GM21528 (cell line): Measurements from ENCODE around the gene SRGAP3.

Source experiments
- ATAC-seq: cut with Tn5 transposase; IDR thresholded peaks from one replicate; pipeline ENCODE4 v1.9.1; 2021; ENCODE audit warnings: mild to moderate bottlenecking, moderate library complexity; ENCODE audit not compliant: unreplicated experiment, low FRiP score

The SRGAP3 gene

DNA sequence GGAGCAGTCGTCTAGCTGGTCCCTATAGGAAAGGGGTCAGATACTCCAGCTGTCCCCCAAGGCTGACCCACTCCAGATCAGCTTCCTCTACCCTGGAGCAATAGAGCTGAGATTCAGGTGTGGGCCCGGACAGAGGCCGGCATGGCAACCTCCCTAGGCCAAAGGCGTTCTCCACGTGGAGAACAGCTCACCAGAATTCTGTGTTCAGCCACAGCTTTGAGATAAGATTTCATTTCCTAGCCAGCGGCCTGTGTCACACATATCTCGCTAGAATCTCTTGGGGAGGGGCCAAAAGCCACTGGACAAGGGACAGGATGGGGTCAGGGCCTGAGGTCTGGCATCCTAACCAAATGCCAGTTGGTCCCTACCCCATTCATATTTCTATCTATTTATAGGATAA, 20.1 kb downstream of the SRGAP3 start:
- no peak for ATAC-seq

DNA sequence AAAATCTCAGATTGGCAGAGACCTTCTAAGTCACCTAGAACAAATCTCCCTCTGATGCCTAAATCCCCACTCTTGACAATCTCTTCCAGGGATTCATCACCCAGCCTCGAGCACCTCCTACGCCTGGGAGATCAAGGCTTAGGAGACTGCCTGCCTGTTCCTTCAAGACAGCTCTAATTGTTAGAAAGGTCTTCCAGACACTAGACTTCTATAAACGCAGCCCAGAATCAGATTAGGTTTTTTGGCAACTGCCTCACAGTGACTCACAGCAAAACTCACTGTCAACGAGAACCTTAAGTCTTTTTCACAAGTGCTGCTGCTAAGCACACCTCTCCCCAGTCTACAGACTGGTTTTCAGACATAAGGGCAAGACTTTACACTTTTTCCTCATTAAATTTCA, 23.1 kb downstream of the SRGAP3 start:
- no peak for ATAC-seq

GRCh38 chr3:9225268-9225667, 24.2 kb downstream of the SRGAP3 start:
- no peak for ATAC-seq

DNA sequence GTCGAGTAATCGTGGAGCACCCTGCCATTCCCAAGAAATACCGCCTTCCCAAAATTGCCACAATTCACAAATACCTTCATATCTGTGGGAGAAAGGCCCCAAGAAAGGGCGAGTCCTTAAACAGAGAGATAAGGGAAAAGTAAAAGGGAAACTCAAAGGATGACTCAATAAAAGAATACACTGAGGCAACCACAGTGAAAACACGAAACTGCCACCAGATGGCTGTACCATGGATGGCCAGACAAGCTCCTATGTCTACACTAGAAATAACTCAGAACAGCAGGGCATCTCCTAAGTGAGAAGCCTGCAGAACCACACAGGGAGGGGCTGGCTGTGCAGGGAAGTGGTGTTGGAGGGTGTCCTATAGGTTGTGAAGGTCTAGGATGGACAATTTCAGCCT, 25.0 kb downstream of the SRGAP3 start:
- peak; percentile 92 for ATAC-seq

DNA sequence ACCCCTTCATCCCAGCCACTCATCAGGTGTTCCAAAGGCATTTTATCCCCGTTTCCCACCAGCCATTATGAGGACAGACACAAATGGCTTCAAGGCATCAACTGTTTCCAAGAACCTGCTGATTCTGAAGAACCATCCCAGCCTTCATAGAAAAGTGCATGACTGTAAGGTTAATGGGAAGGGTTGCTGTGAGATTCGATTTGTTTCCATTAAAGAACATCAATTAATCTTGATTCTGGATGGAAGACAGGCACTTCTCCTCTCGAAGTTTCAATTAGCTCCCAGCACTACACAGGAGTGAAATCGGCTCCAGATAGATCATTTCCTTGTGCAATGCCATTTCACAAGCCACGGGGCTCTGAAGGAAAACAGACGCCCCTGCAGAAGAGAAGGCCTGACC, 25.8 kb downstream of the SRGAP3 start:
- no peak for ATAC-seq

GRCh38 chr3:9222956-9223639, 26.3 kb downstream of the SRGAP3 start:
- no peak for ATAC-seq

GRCh38 chr3:9222049-9222448, 27.4 kb downstream of the SRGAP3 start:
- ATAC-seq = no peak

DNA sequence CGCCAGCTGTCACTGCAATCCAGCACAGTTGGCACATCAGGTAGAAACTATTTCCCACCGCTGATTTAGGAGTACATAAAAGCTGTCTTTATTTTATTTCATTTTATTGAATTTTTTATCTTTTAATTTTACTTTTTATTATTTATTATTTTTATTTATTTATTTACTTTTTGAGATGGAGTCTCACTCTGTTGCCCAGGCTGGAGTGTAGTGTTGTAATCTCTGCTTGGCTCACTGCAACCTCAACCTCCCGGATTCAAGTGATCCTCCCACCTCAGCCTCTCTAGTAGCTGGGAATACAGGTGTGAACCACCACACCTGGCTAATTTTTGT, 31.0 kb downstream of the SRGAP3 start:
- ATAC-seq = no peak

DNA sequence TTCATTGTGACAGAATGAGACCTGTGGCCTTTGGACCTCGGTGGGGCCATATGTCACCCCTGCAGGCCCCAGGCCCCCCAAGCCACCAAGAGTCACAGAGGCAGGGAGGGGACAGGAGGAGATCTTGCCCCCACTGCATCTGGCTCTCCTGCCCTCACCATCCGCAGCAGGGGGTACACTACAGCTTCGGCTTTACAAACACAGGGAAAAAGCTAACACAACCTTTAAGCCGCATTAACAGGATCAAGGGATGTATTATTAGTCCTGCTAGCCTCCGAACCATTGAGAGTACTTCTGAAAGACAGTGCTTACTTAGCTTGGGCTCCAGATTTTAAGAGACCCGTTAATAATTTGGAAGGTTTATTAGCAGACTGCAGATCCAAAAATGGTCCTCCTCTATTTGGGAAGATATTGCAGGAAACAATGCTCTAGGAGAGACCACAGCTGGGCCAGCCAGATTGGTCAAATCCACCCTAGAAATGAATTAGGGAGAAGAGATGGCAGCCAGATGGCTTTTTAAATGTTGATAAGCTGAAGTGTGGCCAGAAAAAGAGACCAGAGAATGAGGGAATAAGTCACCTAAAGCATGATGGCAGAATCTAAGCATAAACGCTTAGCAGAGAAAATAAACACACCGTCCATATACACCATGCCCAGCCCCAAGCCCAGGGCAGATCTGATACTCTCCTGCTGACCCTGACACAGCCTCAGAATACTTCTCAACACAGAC, 31.5 kb downstream of the SRGAP3 start:
- ATAC-seq = no peak

DNA sequence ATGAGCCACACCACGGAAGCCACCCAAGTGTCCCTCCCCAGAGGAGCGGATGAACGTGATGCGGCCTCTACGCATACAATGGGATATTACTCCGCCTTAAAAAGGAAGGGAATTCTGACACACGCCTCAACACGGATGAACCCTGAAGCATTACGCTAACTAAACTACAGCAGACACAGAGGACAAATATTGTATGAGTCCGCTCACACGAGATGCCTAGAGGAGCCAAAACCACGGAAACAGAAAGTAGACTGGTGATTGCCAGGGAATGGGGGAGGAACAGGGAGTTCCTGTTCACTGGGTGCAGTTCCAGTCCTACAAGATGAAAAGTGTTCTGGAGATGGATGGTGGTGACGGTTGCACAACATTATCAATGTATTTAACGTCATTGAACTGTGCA, 32.7 kb downstream of the SRGAP3 start:
- ATAC-seq = no peak

DNA sequence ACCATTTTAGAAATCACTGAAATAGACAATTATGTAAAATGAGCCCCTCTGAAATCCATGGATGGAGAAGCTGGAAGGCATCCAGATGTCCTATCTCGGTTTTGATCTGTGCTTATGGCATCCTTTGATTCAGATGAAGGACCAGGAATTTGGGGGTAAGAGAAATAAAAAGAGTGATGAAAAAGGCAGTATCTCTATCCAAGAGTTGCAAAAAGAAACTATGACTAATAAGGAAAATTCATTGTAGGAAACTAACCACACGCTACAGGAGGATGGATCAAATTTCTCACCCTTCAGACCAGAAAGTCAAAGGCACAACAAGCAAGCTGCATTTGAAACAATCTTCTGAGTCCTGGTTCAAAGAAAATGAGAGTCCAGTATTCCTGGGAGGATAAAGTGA, 34.8 kb downstream of the SRGAP3 start:
- ATAC-seq = no peak

DNA sequence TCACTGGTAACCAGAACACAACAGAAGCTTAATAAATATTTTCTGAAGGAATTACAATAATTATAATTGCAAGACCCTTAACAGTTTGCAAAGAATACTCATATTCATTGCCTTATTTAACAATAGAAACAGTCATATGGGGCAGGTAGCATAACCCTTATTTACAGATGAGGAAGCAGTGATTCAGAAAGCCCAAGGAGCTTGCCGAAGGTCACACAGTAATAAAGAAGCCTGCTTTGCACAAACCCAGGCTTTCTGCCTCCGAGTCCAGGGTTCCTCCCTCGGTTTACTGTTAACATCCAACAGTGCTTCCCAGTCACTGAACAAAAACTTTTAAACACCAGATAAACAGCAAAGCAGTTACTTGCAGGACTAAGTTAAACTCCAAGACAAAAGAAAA, 35.3 kb downstream of the SRGAP3 start:
- ATAC-seq = no peak

- no peak for ATAC-seq
Measured at GRCh38 chr3:9213019-9213634, 36.3 kb downstream of the SRGAP3 start.

- no peak for ATAC-seq
Measured at GRCh38 chr3:9211155-9211950, 38.1 kb downstream of the SRGAP3 start.

DNA sequence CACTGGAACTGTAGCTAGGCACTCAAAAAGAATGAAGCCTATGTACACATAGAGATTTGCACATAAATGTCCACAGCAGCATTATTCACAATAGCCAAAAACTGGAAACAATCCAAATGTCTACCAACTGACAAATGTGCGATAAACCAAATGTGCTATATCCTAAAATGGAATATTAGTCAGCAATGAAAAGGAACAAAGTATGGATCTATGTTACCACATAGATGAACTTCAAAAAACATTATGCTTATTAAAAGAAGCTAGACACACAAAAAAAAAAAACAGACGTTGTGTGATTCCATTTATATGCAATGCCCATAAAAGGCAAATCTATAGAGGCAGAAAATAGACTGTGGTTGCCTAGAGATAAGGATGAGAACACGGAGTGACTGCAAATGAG, 39.7 kb downstream of the SRGAP3 start:
- no peak for ATAC-seq

DNA sequence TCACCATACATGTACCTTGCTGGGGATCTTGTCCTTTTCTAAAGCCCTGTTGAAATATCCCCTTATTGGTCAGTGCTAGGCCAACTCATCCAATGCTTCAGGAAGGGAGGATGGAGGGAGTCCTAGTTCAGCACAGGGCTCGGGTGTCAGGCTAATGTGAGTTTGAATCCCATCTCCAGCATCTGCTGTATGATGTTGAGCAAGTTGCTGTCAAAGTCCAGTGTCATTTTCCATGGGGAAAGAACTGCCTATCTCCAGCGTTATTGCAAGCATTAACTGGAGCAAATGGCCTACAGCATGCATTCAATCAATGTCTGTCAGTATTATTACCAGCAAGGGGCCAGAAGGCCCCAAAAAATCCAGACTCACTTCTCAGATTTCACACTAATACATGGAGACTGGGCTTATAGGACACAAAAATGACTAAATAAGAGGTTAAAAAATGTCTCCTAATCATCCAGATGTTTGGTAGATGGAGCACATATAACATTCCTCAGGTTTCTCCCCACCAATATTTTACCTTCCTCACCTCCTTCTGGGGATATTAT, 40.8 kb downstream of the SRGAP3 start:
- no peak for ATAC-seq

DNA sequence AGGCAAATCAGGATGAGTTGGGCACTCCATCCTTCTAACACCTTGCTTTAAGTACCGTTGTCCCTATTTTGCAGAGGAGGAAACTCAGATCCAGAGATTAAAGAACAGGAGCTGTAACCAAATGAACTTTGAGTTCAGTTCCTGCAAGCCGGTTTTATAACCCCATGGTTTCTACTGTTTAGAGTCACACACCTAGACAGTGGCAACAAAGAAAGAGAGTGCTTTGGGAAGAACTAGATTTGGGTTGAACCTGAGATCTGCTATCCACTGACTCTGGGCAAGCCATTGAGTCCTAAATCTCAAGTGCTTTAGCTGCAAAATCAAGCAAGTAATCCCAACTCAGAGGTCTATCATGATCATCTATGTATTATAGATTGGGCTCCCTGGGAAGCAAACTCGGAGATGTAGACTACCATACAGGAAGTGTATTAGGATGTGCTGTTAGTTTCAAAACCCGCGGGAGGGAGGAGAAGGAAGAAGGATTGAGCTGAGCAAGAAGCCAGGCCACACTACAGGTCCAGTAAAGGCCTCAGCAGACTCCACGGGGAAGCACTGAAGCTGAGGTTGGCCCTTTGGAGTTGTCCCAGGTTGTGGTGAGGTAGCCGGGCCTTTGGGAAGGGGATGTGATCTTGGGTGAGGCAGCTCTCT, 42.2 kb downstream of the SRGAP3 start:
- ATAC-seq = no peak

GRCh38 chr3:9206287-9206686, 43.2 kb downstream of the SRGAP3 start:
- no peak for ATAC-seq

DNA sequence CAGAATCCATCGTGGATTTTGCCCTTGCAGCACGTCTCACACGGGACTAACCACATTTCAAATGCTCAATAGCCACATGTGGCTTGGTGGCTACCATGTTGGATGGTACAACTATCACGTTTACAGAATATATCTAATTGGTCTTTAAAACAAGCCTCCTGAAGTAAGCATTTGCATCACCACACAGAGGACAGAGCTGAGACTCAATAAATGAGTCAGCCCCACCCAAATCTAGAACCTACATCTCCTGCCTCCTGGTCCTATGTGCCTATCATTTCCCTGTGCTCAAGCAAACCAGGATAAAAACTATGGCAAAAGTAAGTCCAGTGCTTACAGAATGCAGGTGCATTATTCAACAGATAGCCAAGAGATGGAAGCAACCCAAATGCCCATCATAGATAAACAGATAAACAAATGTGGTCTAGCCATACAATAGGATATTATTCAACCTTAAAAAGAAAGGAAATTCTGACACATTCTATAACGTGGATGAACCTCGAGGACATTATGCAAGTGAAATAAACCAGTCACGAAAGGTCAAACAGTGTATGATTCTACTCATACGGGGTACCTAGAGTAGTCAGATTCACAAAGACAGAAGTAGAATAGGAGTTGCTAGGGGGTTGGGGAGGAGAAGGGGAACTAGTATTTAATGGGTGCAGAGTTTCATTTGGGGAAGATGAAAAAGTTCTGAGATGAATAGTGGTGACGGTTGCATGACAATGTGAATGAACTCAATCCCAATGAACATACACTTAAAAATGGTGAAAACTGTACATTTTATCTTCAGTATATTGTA, 43.9 kb downstream of the SRGAP3 start:
- ATAC-seq = no peak
